Right lobe of liver (tissue), 5 donors: Measurements from ENCODE around the gene MCM10. TPM values are rescaled to one million over a fixed set of nuclear protein-coding genes. Genes with fewer than 3 reads are reported as not detected.

Experiments used
- small RNA-seq, 2 experiments: library from RNA; depleted of rRNA; stranded (forward); fragments of <200 nt; gene quantifications; one replicate each; pipeline ENCODE3, GENCODE V24; 2016
- total RNA-seq, 6 experiments: library from RNA; depleted of rRNA in 2 of 6; stranded (reverse); fragments of >200 nt in 2 of 6; fragmentation: NEBNext Ultra II Directional in 3 of 6; extraction: Animal tissue kit (Norgen Biotek cat#: 25700) in 3 of 6; gene quantifications; one replicate each; pipeline versions ENCODE4 v1.1.0 to v1.2.4, GENCODE V29; 2016 to 2023
- donor health status: DM: no; HTN: no; CAD: no.
- donor health status: DM: no; HTN: no; CAD: no.
- donor health status: DM: no; HTN: yes; CAD: no.
- donor health status: DM: no; HTN: yes; CAD: no.

MCM10 gene
- total RNA-seq, 6 experiments from 2014 or later, result 0.05 to 6.4 (median 0.64) TPM; not detected in 1

Small RNAs within 50 kb of the gene (small RNA-seq; reads per million reads assigned to genes)
- 0 reads per million in 2 experiments for gene RNU6-6P

Other genes starting within 250 kb of the MCM10 start
- 10 to 100 TPM in 1 of 6 experiments, 1 to 10 TPM in 5; 3.6 to 10.2 (median 5.8) TPM for gene CCDC3, start 159.8 kb upstream of the MCM10 start, total RNA-seq
- 10 to 100 TPM; 30.4 to 70.7 (median 36.9) TPM for gene OPTN, start 61.4 kb upstream of the MCM10 start, total RNA-seq
- not detected for gene UCMA, start 72.8 kb downstream of the MCM10 start, total RNA-seq
- 100 to 1,000 TPM in 5 of 6 experiments, 10 to 100 TPM in 1; 76.8 to 204 (median 141) TPM for gene PHYH, start 138.5 kb downstream of the MCM10 start, total RNA-seq
- 10 to 100 TPM; 25.4 to 32.1 (median 29.3) TPM for gene SEPHS1, start 186.7 kb downstream of the MCM10 start, total RNA-seq